Measurements from ENCODE around the gene MAB21L3. TPM values are rescaled to one million over a fixed set of nuclear protein-coding genes. Genes with fewer than 3 reads are reported as not detected.

MAB21L3 gene
- total RNA-seq: under 1 TPM in 1 of 2 donors, not detected in 1; 0.14 TPM

DNA sequence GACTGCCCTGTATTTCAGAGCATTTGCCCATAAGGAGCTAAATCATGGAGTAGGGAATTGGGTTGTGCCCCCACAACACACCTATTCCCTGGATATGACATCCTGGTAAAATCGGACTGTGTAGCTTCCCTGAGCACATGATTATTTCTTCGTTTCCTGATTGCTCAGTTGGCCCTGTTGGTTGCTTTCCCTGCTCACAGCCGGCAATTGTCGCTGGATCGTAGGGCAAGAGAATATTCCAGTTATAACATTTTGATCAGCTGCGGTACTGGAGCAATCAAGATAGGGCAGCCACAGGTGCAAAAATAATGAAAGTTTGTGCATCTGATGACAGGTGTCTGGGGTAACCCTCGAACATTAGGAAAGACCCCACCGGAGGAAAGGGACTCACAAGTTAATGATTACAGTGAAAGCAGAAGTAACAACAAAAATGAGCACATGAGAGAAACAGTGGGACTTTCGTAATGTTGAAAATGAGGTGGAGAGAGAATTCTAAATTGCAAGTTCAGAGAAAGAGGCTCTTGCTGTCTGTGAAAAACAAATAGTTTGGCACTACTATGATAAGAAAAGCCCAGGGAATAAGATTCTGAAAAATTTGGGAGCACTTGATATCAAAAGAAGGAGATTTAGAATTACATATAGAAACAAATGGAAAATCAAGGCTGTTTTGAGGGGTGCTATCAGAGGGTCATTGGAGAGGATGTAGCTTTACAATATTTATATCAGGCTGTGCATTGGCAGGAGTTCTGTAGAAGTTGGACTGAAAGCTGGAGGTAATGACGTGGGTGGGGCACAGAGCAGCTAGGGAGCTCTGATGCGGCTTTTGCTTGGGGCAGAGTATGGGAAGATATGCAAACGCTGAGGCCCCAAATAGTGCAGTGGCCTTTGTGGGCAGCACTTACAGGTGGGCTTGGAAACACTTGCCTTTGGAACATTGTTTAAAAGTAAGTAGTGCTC lies at the start of gene MAB21L3:
TSS of gene MAB21L3 (plus strand) at position 833 of the 957 bp plus-strand sequence. CDS start 1,217 bp downstream, outside the sequence.
- Mint-ChIP-seq H3K27ac (no peak within 1 kb of the TSS), H3K9me3 (no peaks in the 10 kb centered on the region)

DNA sequence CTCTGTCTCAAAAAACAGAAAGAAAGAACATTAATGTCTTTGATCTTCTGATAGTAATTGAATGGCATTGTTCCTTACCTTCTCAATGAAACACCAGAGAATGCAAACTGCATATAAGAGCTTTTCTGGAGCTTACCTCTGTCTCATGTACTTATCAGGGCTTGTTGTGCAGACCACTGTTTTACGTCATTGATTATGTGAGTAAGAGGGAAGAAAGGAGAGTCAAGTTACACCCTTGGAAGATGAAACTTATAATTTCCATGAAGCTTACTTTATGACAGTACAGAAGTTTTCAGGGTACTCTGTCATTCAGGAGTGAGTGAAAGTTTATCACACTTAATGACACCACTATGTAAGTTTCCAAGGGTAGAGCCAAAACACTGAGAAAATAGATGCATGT lies 49.0 kb upstream of the MAB21L3 start:
- H3K27ac Mint-ChIP-seq: no peak overlapping the region
- peaks cover 1 to 5% of the 10 kb centered on the region in 2 donors for H3K9me3 Mint-ChIP-seq
- ATAC-seq (replicated peaks in 1 of 2) (no peak), DNase-seq (no peak)
- peaks cover 14% of the 10 kb centered on the region for H3K27me3 Mint-ChIP-seq (ENCODE audit: low read depth)
- no peaks in the 10 kb centered on the region for H3K36me3 Mint-ChIP-seq (ENCODE audit: insufficient read depth in 2 of 2)
- H3K4me1 Mint-ChIP-seq (ENCODE audit: low read depth): no peaks in the 10 kb centered on the region
- H3K4me3 Mint-ChIP-seq: no peak overlapping the region

More for the DNA sequence above, at the start of gene MAB21L3:
- no peak for ATAC-seq (replicated peaks in 1 of 2)
- Mint-ChIP-seq H3K27me3 (ENCODE audit: low read depth) (peaks cover 24% of the 10 kb centered on the region), H3K4me3 (no peak within 1 kb of the TSS), H3K4me1 (ENCODE audit: low read depth) (no peaks in the 10 kb centered on the region), H3K36me3 (ENCODE audit: insufficient read depth in 2 of 2) (no peaks in the 10 kb centered on the region)
- DNase-seq: no peak

DNA sequence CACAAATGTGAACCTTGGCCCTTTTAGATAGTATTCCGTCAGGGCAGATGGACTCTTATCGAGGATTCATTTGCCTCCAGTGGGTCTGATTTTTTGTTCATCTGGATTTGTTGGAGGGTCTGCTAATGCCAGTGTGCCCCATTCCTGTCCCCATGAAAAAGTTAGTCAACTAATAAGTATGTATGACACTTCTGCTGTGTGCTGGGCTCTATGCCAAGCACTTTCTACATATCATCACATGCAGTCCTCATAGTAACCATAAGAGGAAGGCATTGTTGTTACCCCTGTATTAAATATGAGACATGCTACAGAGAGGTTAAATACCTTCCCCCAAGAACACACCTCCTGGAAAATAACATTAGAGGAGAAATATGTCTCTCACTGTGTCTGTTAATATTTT lies 46.6 kb upstream of the MAB21L3 start:
- ATAC-seq (replicated peaks in 1 of 2): no peak
- H3K9me3 Mint-ChIP-seq: no peaks in the 10 kb centered on the region
- no peak overlapping the region for H3K4me3 Mint-ChIP-seq
- H3K4me1 Mint-ChIP-seq (ENCODE audit: low read depth): no peaks in the 10 kb centered on the region
- no peak for DNase-seq
- H3K27me3 Mint-ChIP-seq (ENCODE audit: low read depth): peaks cover 21% of the 10 kb centered on the region
- H3K36me3 Mint-ChIP-seq (ENCODE audit: insufficient read depth in 2 of 2): no peaks in the 10 kb centered on the region
- no peak overlapping the region for H3K27ac Mint-ChIP-seq

DNA sequence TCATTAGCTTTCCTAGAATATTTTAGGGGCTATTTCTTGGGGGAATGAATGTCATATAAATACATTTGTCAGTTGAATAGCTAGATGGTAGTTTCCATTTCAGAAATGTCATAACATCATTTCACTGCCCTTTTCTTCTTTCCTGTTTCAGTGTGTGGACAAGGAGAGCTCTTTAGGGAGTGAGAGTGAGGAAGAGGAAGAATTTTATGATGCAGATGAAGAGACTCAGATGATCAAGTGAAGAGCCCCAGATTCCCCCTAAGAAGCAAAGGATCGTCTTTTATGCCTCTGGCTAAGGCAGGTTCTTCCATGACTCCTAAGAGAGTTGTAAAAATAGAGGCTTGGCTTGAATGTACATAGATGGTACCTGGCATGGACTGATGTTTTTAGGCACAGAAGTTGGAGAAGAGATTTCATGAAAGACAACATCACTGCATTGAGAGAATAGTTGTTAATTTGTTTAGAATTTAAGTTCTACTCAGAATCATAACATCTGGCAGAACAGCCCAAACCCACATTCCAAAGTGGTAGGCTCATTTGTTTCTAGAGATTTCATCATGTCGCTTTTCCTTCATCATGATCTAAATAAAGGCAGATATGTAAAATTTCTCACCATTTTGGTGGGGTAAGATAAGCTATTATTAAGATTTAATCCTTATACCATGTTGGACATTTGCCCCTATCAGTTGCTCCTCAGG lies 44.2 kb upstream of the MAB21L3 start:
- H3K27ac Mint-ChIP-seq: no peak overlapping the region
- ATAC-seq (replicated peaks in 1 of 2): no peak

DNA sequence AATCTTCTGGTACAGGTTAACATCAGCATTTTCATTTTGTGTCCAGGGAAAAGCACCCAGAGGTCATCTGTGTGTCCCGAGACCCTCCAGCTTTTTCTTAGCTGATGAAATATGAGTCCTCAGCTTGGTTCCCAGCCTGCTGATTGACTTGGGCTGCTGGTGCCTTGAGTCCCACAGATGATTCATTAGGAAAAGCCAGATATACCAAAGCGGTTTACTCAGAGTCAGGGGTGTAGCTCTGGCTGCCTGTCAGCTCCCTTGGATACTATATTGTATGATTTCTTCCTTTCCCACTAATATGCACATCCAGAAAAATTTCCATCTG lies 43.7 kb upstream of the MAB21L3 start:
- no peaks in the 10 kb centered on the region for H3K36me3 Mint-ChIP-seq (ENCODE audit: insufficient read depth in 2 of 2)

More for the DNA sequence above, 44.2 kb upstream of the MAB21L3 start:
- no peaks in the 10 kb centered on the region for H3K9me3 Mint-ChIP-seq
- DNase-seq: no peak
- H3K36me3 Mint-ChIP-seq (ENCODE audit: insufficient read depth in 2 of 2): no peaks in the 10 kb centered on the region
- H3K4me3 Mint-ChIP-seq: no peak overlapping the region
- peaks cover 20% of the 10 kb centered on the region for H3K27me3 Mint-ChIP-seq (ENCODE audit: low read depth)
- no peaks in the 10 kb centered on the region for H3K4me1 Mint-ChIP-seq (ENCODE audit: low read depth)

DNA sequence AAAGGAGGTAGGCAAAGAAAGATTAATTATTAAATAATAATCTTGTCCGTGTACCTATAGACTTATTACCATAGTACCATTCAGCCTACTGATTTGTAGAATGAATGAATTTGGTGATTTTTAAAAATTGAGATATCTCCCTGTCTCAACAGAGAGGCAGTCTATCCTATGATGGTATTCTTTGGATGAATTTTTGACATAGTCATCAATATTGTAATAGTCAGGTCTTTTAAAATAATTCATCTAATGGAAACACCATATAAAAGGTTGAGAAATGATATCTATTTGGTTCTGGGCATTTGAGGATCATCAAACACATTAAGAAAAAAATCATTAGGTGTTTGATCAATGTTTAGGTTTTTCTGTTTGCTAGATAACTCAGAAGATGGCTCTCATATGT lies 35.6 kb upstream of the MAB21L3 start:
- Mint-ChIP-seq H3K9me3 (no peaks in the 10 kb centered on the region), H3K4me3 (no peak overlapping the region), H3K4me1 (ENCODE audit: low read depth) (no peaks in the 10 kb centered on the region), H3K27me3 (ENCODE audit: low read depth) (peaks cover 16% of the 10 kb centered on the region), H3K36me3 (ENCODE audit: insufficient read depth in 2 of 2) (no peaks in the 10 kb centered on the region), H3K27ac (no peak overlapping the region)
- no peak for ATAC-seq (replicated peaks in 1 of 2)
- no peak for DNase-seq

More for the DNA sequence above, 43.7 kb upstream of the MAB21L3 start:
- peaks cover 20% of the 10 kb centered on the region for H3K27me3 Mint-ChIP-seq (ENCODE audit: low read depth)
- H3K4me1 Mint-ChIP-seq (ENCODE audit: low read depth): no peaks in the 10 kb centered on the region
- no peak for DNase-seq
- H3K27ac Mint-ChIP-seq: no peak overlapping the region
- no peak overlapping the region for H3K4me3 Mint-ChIP-seq
- no peak for ATAC-seq (replicated peaks in 1 of 2)
- H3K9me3 Mint-ChIP-seq: no peaks in the 10 kb centered on the region

DNA sequence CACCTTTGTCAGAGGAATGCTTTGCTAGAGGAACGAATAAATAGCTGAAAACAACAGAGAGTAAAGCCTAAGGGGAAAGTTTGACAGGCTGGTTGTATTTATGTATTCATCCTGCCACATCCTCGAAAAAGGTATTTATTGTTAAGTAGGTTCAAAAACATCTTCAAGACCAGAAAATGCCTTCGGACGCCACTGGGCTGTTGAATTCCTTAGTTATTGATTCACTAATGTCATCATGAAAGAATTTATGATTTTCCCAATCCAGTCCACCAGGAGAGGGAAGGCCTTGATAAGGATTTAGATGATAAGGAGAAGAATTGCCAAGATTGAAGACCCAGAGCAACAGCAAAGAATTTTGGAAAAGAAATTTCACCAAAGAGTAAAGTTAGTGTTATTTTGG lies 35.2 kb upstream of the MAB21L3 start:
- ATAC-seq (replicated peaks in 1 of 2) (no peak), DNase-seq (no peak)
- H3K27me3 Mint-ChIP-seq (ENCODE audit: low read depth): peaks cover 16% of the 10 kb centered on the region
- H3K4me1 Mint-ChIP-seq (ENCODE audit: low read depth): no peaks in the 10 kb centered on the region
- H3K27ac Mint-ChIP-seq: no peak overlapping the region
- no peaks in the 10 kb centered on the region for H3K36me3 Mint-ChIP-seq (ENCODE audit: insufficient read depth in 2 of 2)
- no peak overlapping the region for H3K4me3 Mint-ChIP-seq
- no peaks in the 10 kb centered on the region for H3K9me3 Mint-ChIP-seq

DNA sequence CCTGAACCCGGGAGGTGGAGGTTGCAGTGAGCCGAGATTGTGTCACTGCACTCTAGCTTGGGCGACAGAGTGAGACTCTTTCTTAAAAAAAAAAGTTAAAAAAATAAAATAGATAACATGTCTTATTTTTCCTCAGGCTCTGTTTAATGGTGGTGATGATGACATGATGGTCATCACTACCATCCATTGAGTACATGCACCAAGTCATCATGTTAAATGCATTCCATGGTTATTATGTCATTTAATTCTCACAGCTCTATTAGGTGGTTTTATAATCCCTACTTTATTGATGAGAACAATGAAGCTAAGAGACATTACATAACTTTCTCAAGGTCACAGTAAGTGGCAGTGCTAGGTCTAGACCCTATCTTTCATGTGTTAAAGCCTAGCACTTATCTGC lies 34.4 kb upstream of the MAB21L3 start:
- Mint-ChIP-seq H3K4me3 (no peak overlapping the region), H3K4me1 (ENCODE audit: low read depth) (no peaks in the 10 kb centered on the region), H3K27ac (no peak overlapping the region), H3K9me3 (no peaks in the 10 kb centered on the region), H3K27me3 (ENCODE audit: low read depth) (peaks cover 12% of the 10 kb centered on the region), H3K36me3 (ENCODE audit: insufficient read depth in 2 of 2) (no peaks in the 10 kb centered on the region)
- ATAC-seq (replicated peaks in 1 of 2) (no peak), DNase-seq (no peak)

DNA sequence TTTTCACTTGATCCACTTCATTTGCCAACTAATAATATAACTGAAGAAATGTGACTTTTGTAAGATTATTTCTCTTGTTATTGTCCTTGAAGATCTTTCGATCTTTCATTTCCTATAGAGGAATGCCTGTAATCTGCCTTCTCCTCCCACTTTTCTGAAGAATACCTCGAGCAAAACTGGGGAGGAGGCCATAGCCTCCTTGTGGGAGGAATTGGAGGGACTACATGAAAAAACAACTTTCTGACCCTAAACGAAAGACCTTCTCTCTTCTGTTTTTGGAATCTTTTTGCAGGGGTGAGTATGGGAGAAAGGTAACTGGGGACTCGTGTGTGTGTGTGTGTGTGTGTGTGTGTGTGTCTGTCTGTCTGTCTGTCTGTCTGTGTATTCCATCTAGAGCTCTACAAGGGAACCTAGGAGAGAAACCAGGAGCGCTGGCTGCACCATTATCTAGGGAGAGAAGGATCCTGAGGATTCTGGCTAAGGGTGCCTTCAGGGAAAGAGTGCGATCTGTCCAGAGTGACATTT lies 32.4 kb upstream of the MAB21L3 start:
- Mint-ChIP-seq H3K4me3 (no peak overlapping the region), H3K4me1 (ENCODE audit: low read depth) (no peaks in the 10 kb centered on the region), H3K27me3 (ENCODE audit: low read depth) (peaks cover 11% of the 10 kb centered on the region), H3K27ac (no peak overlapping the region), H3K9me3 (no peaks in the 10 kb centered on the region), H3K36me3 (ENCODE audit: insufficient read depth in 2 of 2) (no peaks in the 10 kb centered on the region)
- no peak for DNase-seq
- ATAC-seq (replicated peaks in 1 of 2): no peak

DNA sequence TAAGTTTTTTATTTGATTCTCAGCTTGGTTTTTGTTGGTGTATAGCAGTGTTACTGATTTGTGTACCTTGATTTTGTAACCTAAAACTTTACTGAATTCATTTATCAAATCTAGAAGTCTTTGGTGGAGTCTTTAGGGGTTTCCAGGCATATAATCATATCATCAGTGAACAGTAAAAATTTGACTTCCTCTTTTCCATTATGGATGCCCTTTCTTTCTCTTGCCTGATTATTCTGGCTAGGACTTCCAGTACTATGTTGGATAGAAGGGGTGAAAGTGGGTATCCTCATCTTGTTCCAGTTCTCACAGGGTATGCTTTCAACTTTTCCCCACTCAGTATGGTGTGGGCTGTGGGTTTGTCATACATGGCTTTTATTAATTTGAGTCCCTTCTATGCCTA lies 23.6 kb upstream of the MAB21L3 start:
- ATAC-seq (replicated peaks in 1 of 2): no peak
- Mint-ChIP-seq H3K27ac (no peak overlapping the region), H3K27me3 (ENCODE audit: low read depth) (peaks cover 20% of the 10 kb centered on the region), H3K4me1 (ENCODE audit: low read depth) (no peaks in the 10 kb centered on the region), H3K9me3 (peaks cover 11 to 23% of the 10 kb centered on the region in 2 donors), H3K4me3 (no peak overlapping the region), H3K36me3 (ENCODE audit: insufficient read depth in 2 of 2) (peaks cover 8 to 13% of the 10 kb centered on the region in 2 donors)
- DNase-seq: no peak

DNA sequence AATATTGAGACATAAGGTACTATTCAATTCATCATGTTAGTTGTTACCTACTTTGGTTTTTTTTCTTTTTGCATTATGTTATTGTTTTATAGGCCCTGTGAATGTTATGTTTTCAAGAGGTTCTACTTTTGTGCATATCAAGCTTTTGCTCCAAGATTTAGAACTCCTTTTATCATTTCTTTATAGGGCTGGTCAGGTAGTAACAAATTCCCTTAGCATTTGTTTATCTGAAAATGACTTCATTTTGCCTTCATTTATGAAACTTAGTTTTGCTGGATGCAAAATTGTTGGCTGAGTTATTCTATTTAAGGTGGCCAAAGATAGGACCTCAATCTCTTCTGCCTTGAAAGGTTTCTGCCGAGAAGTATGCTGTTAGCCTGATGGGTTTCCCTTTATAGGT lies 21.3 kb upstream of the MAB21L3 start:
- peaks cover 20% of the 10 kb centered on the region for H3K27me3 Mint-ChIP-seq (ENCODE audit: low read depth)
- H3K27ac Mint-ChIP-seq: no peak overlapping the region
- H3K9me3 Mint-ChIP-seq: peaks cover 11 to 23% of the 10 kb centered on the region in 2 donors
- H3K4me1 Mint-ChIP-seq (ENCODE audit: low read depth): no peaks in the 10 kb centered on the region
- DNase-seq: no peak
- ATAC-seq (replicated peaks in 1 of 2): no peak
- no peak overlapping the region for H3K4me3 Mint-ChIP-seq
- H3K36me3 Mint-ChIP-seq (ENCODE audit: insufficient read depth in 2 of 2): peaks cover 8 to 13% of the 10 kb centered on the region in 2 donors

DNA sequence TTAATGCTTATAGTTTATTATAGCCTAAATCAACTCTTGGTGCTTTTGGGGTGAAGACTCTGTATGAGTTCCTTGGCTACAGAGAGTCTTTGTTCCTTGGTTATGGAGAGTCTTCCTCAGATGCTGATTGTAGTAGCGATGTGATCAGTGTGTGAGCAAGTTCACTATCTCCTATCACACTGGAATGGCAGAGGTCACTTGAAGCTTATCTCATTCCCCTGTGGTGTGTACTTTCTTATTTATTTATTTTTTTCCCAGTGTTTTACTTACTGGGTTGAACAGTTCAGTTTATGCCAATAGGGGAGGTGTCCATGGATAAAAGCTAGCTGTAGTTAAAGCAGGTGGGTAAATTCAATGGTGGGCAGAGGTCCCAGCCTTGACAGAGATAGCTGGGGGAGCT lies 20.1 kb upstream of the MAB21L3 start:
- Mint-ChIP-seq H3K27ac (no peak overlapping the region), H3K4me3 (no peak overlapping the region), H3K36me3 (ENCODE audit: insufficient read depth in 2 of 2) (peaks cover 13 to 15% of the 10 kb centered on the region in 2 donors), H3K4me1 (ENCODE audit: low read depth) (no peaks in the 10 kb centered on the region), H3K27me3 (ENCODE audit: low read depth) (peaks cover 16% of the 10 kb centered on the region), H3K9me3 (peaks cover 11 to 22% of the 10 kb centered on the region in 2 donors)
- no peak for DNase-seq
- no peak for ATAC-seq (replicated peaks in 1 of 2)

DNA sequence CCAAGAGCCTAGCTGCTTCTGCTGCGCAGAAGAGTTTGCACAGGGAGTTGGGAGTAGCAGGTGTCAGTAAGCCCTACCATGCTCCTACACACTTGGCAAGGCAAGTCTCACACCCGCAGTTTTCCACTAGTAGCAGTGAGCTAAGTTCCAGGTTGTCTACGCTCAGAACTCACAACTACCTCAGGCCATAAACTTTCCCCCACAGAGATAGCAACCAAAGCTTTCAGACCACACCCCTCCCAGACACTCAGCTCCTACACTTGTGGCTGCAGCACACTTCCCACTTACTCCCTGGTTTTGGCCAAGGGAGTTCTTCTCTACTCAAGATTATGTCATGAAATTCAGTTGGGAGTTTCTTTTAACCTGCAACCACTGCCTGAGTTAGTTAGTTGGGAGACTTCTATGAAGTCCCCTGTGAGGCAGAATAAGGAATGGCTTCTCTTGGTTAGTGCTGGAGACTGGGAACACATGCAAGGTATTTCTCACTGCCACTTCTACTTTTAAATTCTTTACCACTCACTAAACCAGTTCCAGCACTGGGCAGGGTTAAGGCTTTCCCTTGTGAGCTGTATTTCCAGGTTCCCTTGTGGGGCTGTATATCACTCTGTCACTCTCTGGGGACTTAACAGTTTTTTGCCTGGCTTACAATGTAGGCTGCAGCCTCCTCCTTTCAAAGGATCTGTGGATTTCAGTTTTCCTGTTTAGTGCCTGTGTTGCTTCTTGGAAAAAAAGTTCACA lies 18.3 kb upstream of the MAB21L3 start:
- peaks cover 17% of the 10 kb centered on the region in 2 donors for H3K36me3 Mint-ChIP-seq (ENCODE audit: insufficient read depth in 2 of 2)
- DNase-seq (no peak), ATAC-seq (replicated peaks in 1 of 2) (no peak)
- peaks cover 13 to 23% of the 10 kb centered on the region in 2 donors for H3K9me3 Mint-ChIP-seq
- no peaks in the 10 kb centered on the region for H3K4me1 Mint-ChIP-seq (ENCODE audit: low read depth)
- H3K27me3 Mint-ChIP-seq (ENCODE audit: low read depth): peaks cover 18% of the 10 kb centered on the region
- H3K27ac Mint-ChIP-seq: no peak overlapping the region
- no peak overlapping the region for H3K4me3 Mint-ChIP-seq
